HG02885 (cell line): ENCODE measurements around the gene SYNM.
A peak's percentile ranks its signal among the peaks of the same experiment; 100 is the strongest.

Experiments
- ATAC-seq: cut with Tn5 transposase; IDR thresholded peaks from one replicate; pipeline ENCODE4 v1.9.1; 2021; ENCODE audit warnings: mild to moderate bottlenecking; ENCODE audit not compliant: unreplicated experiment, poor library complexity

The SYNM gene

GRCh38 chr15:99121691-99122410 is 17.0 kb downstream of the SYNM start:
- ATAC-seq: no peak

- no peak for ATAC-seq
Observed at GRCh38 chr15:99122831-99123712, 18.2 kb downstream of the SYNM start.

GRCh38 chr15:99123713-99124451 is 19.0 kb downstream of the SYNM start:
- ATAC-seq: no peak

- ATAC-seq: no peak
Observed at GRCh38 chr15:99124641-99125040, 19.8 kb downstream of the SYNM start.

- no peak for ATAC-seq
Observed at GRCh38 chr15:99125061-99125891, 20.4 kb downstream of the SYNM start.

GRCh38 chr15:99126131-99126588 is 21.3 kb downstream of the SYNM start:
- no peak for ATAC-seq

GRCh38 chr15:99126930-99127329 is 22.1 kb downstream of the SYNM start:
- ATAC-seq: no peak

- no peak for ATAC-seq
Observed at GRCh38 chr15:99127773-99128172, 22.9 kb downstream of the SYNM start.

GRCh38 chr15:99128411-99128810 is 23.5 kb downstream of the SYNM start:
- no peak for ATAC-seq

GRCh38 chr15:99129644-99130043 is 24.8 kb downstream of the SYNM start:
- ATAC-seq: peak; percentile 62

- no peak for ATAC-seq
Observed at GRCh38 chr15:99130314-99130713, 25.4 kb downstream of the SYNM start.

GRCh38 chr15:99130765-99131440 is 26.0 kb downstream of the SYNM start:
- no peak for ATAC-seq

GRCh38 chr15:99131441-99132023 is 26.7 kb downstream of the SYNM start:
- no peak for ATAC-seq

GRCh38 chr15:99132122-99132521 is 27.2 kb downstream of the SYNM start:
- ATAC-seq: no peak

GRCh38 chr15:99132634-99133287 is 27.9 kb downstream of the SYNM start:
- ATAC-seq: no peak

- ATAC-seq: no peak
Observed at GRCh38 chr15:99134317-99134821, 29.5 kb downstream of the SYNM start.

GRCh38 chr15:99135194-99135593 is 30.3 kb downstream of the SYNM start:
- peak; percentile 90 for ATAC-seq

GRCh38 chr15:99137111-99137546 is 32.2 kb downstream of the SYNM start:
- ATAC-seq: no peak
